ENCODE data around the gene GLRA3. TPM values are rescaled to one million over a fixed set of nuclear protein-coding genes. Genes with fewer than 3 reads are reported as not detected.

Gene GLRA3
- total and polyA plus RNA-seq, 2 donors (not counting 1 experiment from before 2014, with no cell fraction given) = not detected

GRCh38 chr4:174855050-174855449 is 26.0 kb upstream of the GLRA3 start:
- Histone ChIP-seq H3K27me3 (ENCODE audit: control insufficient read depth, insufficient read depth, low read length) (no peaks in the 10 kb centered on the region), H3K79me2 (ENCODE audit: control insufficient read depth, insufficient read depth, low read length) (no peaks in the 10 kb centered on the region), H3K4me3 (replicated peaks in 1 of 4; ENCODE audit: control extremely low read depth in 1 of 4, insufficient read depth in 1 of 4, low read depth in 3 of 4, low read length in 4 of 4) (no peak overlapping the region), H3K4me2 (ENCODE audit: extremely low read depth, insufficient read depth, low read length) (no peak overlapping the region), H4K20me1 (ENCODE audit: control insufficient read depth, extremely low read depth, insufficient read depth, low read length) (no peaks in the 10 kb centered on the region), H2AFZ (ENCODE audit: low read length) (no peak overlapping the region), H3K9ac (ENCODE audit: insufficient read depth, low read length) (no peak overlapping the region), H3K9me3 (ENCODE audit: control insufficient read depth, insufficient read depth, low read depth, low read length) (no peaks in the 10 kb centered on the region), H3K27ac (ENCODE audit: insufficient read depth, low read length) (no peak overlapping the region), H3K4me1 (ENCODE audit: control insufficient read depth, extremely low read depth, insufficient read depth, low read length) (no peaks in the 10 kb centered on the region), H3K36me3 (ENCODE audit: control insufficient read depth, insufficient read depth, low read length) (no peaks in the 10 kb centered on the region)
- TF ChIP-seq, protein P1, sequence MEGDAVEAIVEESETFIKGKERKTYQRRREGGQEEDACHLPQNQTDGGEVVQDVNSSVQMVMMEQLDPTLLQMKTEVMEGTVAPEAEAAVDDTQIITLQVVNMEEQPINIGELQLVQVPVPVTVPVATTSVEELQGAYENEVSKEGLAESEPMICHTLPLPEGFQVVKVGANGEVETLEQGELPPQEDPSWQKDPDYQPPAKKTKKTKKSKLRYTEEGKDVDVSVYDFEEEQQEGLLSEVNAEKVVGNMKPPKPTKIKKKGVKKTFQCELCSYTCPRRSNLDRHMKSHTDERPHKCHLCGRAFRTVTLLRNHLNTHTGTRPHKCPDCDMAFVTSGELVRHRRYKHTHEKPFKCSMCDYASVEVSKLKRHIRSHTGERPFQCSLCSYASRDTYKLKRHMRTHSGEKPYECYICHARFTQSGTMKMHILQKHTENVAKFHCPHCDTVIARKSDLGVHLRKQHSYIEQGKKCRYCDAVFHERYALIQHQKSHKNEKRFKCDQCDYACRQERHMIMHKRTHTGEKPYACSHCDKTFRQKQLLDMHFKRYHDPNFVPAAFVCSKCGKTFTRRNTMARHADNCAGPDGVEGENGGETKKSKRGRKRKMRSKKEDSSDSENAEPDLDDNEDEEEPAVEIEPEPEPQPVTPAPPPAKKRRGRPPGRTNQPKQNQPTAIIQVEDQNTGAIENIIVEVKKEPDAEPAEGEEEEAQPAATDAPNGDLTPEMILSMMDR (conservative IDR thresholded peaks at IDR 0.05 in 1 of 2, IDR thresholded peaks at IDR 0.05 in 1 of 2; ENCODE audit: low read depth in 1 of 2, low read length in 2 of 2) = no peak
- TF ChIP-seq EZH2 (IDR thresholded peaks at IDR 0.05; ENCODE audit: low read length, missing control alignments) = no peak
- DNase-seq (ENCODE audit: low read depth in 2 of 2) = no peak

DNA sequence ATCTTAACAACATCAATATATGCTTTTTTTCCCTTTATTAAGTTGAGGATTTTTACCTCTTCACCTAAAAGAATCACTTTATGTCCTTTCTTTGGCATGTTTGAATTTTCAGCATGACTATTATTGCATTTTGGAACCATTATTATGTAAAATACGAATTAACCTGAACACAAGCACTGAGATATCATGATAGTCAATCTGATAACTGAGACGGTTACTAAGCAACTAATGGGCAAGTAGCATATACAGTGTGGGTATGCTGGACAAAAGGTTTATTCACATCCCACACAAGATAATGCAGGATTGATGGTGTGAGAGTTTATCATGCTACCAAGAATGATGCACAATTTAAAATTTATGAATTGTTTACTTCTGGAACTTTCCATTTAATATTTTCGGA is 24.6 kb upstream of the GLRA3 start:
- TF ChIP-seq, protein P1 (conservative IDR thresholded peaks at IDR 0.05 in 1 of 2, IDR thresholded peaks at IDR 0.05 in 1 of 2; ENCODE audit: low read depth in 1 of 2, low read length in 2 of 2) = no peak
- no peak for TF ChIP-seq EZH2 (IDR thresholded peaks at IDR 0.05; ENCODE audit: low read length, missing control alignments)
- Histone ChIP-seq H3K4me2 (ENCODE audit: extremely low read depth, insufficient read depth, low read length) (no peak overlapping the region), H3K9me3 (ENCODE audit: control insufficient read depth, insufficient read depth, low read depth, low read length) (no peaks in the 10 kb centered on the region), H3K9ac (ENCODE audit: insufficient read depth, low read length) (no peak overlapping the region), H4K20me1 (ENCODE audit: control insufficient read depth, extremely low read depth, insufficient read depth, low read length) (no peaks in the 10 kb centered on the region), H3K4me1 (ENCODE audit: control insufficient read depth, extremely low read depth, insufficient read depth, low read length) (no peaks in the 10 kb centered on the region), H3K27me3 (ENCODE audit: control insufficient read depth, insufficient read depth, low read length) (no peaks in the 10 kb centered on the region), H3K36me3 (ENCODE audit: control insufficient read depth, insufficient read depth, low read length) (no peaks in the 10 kb centered on the region), H3K27ac (ENCODE audit: insufficient read depth, low read length) (no peak overlapping the region), H3K4me3 (replicated peaks in 1 of 4; ENCODE audit: control extremely low read depth in 1 of 4, insufficient read depth in 1 of 4, low read depth in 3 of 4, low read length in 4 of 4) (no peak overlapping the region), H3K79me2 (ENCODE audit: control insufficient read depth, insufficient read depth, low read length) (no peaks in the 10 kb centered on the region), H2AFZ (ENCODE audit: low read length) (no peak overlapping the region)
- no peak for DNase-seq (ENCODE audit: low read depth in 2 of 2)

DNA sequence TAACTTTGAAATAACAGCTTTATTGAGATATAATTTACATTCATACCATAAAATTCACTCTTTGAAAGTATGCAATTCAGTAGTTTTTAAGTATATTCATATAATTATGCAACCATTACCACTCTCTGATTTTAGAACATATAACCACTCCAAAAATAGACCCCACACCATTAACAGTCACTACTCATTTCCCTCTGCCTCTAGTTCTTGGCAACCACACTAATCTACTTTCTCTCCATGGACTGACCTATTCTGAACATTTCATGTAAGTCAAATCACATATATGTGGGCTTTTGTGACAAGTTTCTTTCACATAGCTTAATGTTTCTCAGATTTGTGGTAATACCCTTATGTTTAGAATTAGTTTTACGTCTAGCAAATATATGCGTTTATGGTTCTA is 19.5 kb upstream of the GLRA3 start:
- H3K9ac ChIP-seq (ENCODE audit: insufficient read depth, low read length) = no peak overlapping the region
- no peaks in the 10 kb centered on the region for H3K9me3 ChIP-seq (ENCODE audit: control insufficient read depth, insufficient read depth, low read depth, low read length)
- no peak for TF ChIP-seq EZH2 (IDR thresholded peaks at IDR 0.05; ENCODE audit: low read length, missing control alignments)
- TF ChIP-seq, protein P1 (conservative IDR thresholded peaks at IDR 0.05 in 1 of 2, IDR thresholded peaks at IDR 0.05 in 1 of 2; ENCODE audit: low read depth in 1 of 2, low read length in 2 of 2) = no peak
- no peak overlapping the region for H3K27ac ChIP-seq (ENCODE audit: insufficient read depth, low read length)
- H3K4me1 ChIP-seq (ENCODE audit: control insufficient read depth, extremely low read depth, insufficient read depth, low read length) = no peaks in the 10 kb centered on the region
- no peak overlapping the region for H3K4me2 ChIP-seq (ENCODE audit: extremely low read depth, insufficient read depth, low read length)
- no peaks in the 10 kb centered on the region for H3K27me3 ChIP-seq (ENCODE audit: control insufficient read depth, insufficient read depth, low read length)
- H3K36me3 ChIP-seq (ENCODE audit: control insufficient read depth, insufficient read depth, low read length) = no peaks in the 10 kb centered on the region
- no peak for DNase-seq (ENCODE audit: low read depth in 2 of 2)
- no peaks in the 10 kb centered on the region for H4K20me1 ChIP-seq (ENCODE audit: control insufficient read depth, extremely low read depth, insufficient read depth, low read length)
- H3K4me3 ChIP-seq (replicated peaks in 1 of 4; ENCODE audit: control extremely low read depth in 1 of 4, insufficient read depth in 1 of 4, low read depth in 3 of 4, low read length in 4 of 4) = no peak overlapping the region
- no peaks in the 10 kb centered on the region for H3K79me2 ChIP-seq (ENCODE audit: control insufficient read depth, insufficient read depth, low read length)
- no peak overlapping the region for H2AFZ ChIP-seq (ENCODE audit: low read length)
